ENCODE measurements around the gene LLGL1.

The LLGL1 gene

GRCh38 chr17:18277076-18277475 is 51.6 kb downstream of the LLGL1 start:
- no peak for DNase-seq (ENCODE audit: low spot score)
- in situ Hi-C loops (cut with MboI; ENCODE audit: low sequenced_read_pairs, unreplicated experiment), result no loop called here
- no peak for TF ChIP-seq CTCF (IDR thresholded peaks at IDR 0.05; ENCODE audit: borderline replicate concordance, control extremely low read depth, extremely low read depth, insufficient read depth, missing control alignments)

- no peak for TF ChIP-seq CTCF (IDR thresholded peaks at IDR 0.05; ENCODE audit: borderline replicate concordance, control extremely low read depth, extremely low read depth, insufficient read depth, missing control alignments)
- DNase-seq (ENCODE audit: low spot score), result no peak
- in situ Hi-C loops (cut with MboI; ENCODE audit: low sequenced_read_pairs, unreplicated experiment), result no loop called here
Observed at GRCh38 chr17:18278867-18279266, 53.4 kb downstream of the LLGL1 start.

- no peak for DNase-seq (ENCODE audit: low spot score)
- no peak for TF ChIP-seq CTCF (IDR thresholded peaks at IDR 0.05; ENCODE audit: borderline replicate concordance, control extremely low read depth, extremely low read depth, insufficient read depth, missing control alignments)
- in situ Hi-C loops (cut with MboI; ENCODE audit: low sequenced_read_pairs, unreplicated experiment), result no loop called here
Observed at GRCh38 chr17:18280249-18280648, 54.8 kb downstream of the LLGL1 start.

GRCh38 chr17:18280766-18281371 is 55.4 kb downstream of the LLGL1 start:
- in situ Hi-C loops (cut with MboI; ENCODE audit: low sequenced_read_pairs, unreplicated experiment), result no loop called here
- TF ChIP-seq CTCF (IDR thresholded peaks at IDR 0.05; ENCODE audit: borderline replicate concordance, control extremely low read depth, extremely low read depth, insufficient read depth, missing control alignments), result no peak

GRCh38 chr17:18281788-18282187 is 56.4 kb downstream of the LLGL1 start:
- DNase-seq (ENCODE audit: low spot score), result no peak
- TF ChIP-seq CTCF (IDR thresholded peaks at IDR 0.05; ENCODE audit: borderline replicate concordance, control extremely low read depth, extremely low read depth, insufficient read depth, missing control alignments), result no peak
- in situ Hi-C loops (cut with MboI; ENCODE audit: low sequenced_read_pairs, unreplicated experiment), result no loop called here

More at GRCh38 chr17:18280766-18281371, 55.4 kb downstream of the LLGL1 start:
- no peak for DNase-seq (ENCODE audit: low spot score)

GRCh38 chr17:18285296-18285695 is 59.9 kb downstream of the LLGL1 start:
- DNase-seq (ENCODE audit: low spot score), result no peak
- no peak for TF ChIP-seq CTCF (IDR thresholded peaks at IDR 0.05; ENCODE audit: borderline replicate concordance, control extremely low read depth, extremely low read depth, insufficient read depth, missing control alignments)
- in situ Hi-C loops (cut with MboI; ENCODE audit: low sequenced_read_pairs, unreplicated experiment), result no loop called here

Measured in GM13976 (cell line).